Stimulated activated CD8-positive, alpha-beta memory T cell treated with anti-CD3 and anti-CD28 coated beads, Interleukin-7, amount 100 ng/mL, for 4 hours (primary cell): ENCODE results near the gene ATP2A3.
"Not testable (repeated sequence)": the region's sequence is repeated elsewhere in the genome, so short reads cannot be mapped to it uniquely, and the experiment has no call there.

Source experiments
- DNase-seq, 2 donors: peaks; one replicate each; pipeline ENCODE4 v3.0.0-alpha.2; 2020; ENCODE audit warnings: low read depth in 2 of 2

ATP2A3 gene

DNA sequence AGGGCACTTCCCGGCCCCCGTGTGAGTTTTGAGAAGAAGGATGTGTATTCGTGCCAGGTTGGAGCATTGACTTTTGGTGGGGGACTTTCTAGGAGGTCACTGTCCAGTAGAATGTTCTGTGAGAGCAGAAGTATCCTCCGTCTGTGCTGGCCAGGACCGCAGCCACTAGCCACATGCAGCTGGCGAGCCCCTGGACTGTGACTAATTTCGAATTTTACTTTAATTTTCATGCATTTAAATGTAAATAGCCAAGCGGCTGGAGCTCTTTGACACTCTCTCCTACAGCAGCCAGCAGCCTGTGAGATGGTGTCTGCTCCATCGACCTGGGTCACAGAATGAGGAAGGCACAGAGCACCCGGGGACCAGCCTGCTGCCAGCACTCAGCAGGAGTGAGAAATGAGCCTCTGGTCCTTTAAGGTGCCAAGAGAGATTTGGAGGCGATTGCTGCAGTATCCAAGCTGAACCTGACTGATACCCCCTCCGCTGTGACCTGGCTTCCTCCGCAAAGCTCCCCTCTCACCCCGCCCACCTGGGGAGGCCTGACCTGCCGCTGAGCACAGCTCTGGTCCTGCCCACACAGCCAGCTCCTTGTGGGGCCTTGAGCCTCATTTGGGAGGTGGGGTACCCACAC, 7.8 kb downstream of the ATP2A3 start:
- no peak for DNase-seq

DNA sequence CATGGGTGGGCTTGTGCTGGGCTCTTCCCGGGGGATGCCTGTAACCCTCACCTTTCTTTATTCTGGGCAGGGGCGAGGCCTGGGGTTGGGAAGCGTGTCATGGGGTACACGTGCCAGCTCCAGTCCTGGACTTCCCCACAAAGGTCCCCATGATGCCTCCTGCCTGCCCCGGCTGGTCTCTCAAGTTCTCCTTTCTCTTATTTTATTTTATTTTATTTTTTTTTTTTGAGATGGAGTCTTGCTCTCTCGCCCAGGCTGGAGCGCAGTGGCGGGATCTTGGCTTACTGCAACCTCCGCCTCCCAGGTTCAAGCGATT, 8.6 kb downstream of the ATP2A3 start:
- DNase-seq: no peak

DNA sequence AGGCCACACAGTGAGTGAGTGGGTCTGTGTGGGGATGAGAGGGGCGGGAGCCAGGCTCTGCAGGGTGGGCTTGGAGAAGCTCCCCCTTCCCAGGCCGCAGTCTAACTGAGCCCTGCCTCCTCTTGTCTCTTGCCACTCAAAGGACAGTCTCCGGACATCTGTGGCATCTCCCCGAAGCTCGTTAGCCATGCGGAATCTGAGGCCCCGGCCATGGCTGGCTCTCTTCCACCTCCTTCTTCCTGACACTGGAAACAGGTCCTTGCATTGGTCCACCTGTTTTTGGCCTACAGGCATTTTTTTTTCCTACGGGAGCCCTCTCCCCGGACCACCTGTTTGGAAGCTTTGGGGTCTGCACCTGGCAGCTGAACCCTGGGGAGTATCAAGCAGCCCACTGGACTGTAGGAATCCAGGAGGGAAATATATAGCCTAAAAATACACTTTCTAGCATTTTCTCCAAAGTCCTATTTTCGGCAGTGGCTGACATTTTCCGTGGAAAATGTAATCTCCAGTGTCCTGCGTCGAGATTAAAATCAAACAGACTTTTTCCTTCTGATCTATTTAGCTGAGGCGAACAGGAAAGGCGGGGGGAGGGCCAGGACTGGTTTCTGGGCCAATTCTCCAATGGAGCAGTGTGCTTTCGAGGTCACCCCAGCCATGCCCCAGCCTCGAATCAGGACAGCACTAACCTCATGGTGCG, 9.1 kb downstream of the ATP2A3 start:
- DNase-seq: no peak

DNA sequence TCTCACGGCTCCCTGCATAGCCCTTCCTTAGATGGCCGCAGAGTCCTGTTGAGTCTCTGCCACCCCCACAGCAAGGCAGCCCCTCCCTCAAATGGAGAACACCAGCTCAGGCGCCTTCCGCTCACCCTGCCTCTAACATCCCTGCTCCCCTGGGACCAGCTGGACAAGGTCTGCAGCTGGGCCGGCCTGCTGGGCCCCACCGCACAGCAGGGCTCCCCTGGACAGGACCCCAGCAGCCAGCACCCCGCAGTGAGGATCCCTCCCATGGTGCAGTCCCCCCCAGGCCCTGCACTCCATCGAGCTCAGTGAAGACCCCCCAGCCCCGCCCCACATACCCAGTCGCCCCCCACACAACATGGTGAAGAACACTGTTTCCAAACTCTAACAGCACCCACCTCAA, 10.2 kb downstream of the ATP2A3 start:
- DNase-seq: no peak

DNA sequence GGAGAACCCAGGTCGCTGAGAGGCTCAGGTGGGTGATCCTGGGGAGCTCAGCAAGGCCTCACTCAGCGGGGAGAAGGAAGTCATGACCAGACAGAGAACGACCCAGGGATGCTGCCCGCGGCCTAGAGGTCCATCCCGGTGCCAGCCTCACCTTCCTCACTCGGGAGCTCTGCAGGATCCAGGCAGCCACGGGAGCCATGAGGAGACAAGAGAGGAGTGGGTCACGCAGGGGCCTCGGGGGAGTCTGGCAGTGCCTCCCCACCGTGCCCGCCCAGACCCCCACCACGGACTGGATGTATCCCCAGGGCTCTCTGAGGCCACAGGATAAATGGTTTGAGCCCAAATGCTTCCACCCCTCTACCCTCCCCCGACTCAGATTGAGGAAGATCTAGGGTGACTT, 10.7 kb downstream of the ATP2A3 start:
- no peak for DNase-seq

DNA sequence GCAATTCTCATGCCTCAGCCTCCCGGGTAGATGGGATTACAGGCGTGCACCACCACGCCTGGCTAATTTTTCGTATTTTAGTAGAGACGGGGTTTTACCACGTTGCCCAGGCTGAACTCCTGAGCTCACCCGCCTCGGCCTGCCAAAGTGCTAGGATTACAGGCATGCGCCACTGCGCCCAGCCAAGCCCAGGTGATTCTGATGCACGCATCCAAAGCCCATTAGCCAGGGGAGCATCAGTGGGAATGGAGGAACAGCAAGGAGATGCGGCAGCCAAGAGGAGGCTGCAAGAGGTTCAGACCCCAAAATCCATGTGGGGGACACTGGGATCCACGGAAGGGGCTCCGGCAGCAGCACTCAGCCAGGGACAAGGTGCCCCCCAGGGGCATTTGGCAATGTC, 12.1 kb downstream of the ATP2A3 start:
- no peak for DNase-seq

DNA sequence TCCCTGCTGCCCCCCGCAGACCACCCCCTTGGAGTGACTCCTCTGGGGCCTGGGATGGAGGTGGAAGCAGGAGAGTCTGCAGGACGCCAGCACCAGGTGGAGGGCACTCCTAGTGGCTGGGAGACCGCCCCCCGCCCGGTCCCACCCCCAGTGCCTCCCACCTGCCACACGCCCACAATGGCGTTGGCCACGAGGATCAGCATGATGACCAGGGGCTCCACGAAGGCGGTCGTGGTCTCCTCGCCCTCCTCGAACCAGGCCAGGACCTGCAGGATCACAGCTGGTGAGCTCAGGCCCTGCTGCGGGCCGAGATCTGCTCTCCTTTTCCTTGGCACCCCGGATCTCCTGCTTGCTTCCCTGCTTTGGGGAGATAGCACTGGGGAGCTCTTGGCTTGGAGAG, 12.8 kb downstream of the ATP2A3 start:
- DNase-seq: no peak

DNA sequence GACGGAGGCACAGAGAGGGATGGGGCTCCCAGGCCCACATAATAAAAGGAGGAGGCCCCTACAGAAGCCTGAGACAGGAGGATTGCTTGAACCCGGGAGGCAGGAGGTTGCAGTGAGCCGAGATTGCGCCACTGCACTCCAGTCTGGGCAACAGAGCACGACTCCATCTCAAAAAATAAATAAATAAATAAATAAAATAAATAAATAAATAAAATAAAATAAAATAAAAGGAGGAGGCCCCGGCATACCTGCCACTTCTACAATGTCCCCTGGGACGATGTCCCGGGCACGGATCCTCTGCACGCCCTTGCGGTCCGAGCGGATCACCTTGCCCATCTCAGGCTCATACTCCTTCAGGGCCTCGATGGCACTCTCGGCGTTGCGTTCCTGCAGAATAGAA, 13.2 kb downstream of the ATP2A3 start:
- no peak for DNase-seq

DNA sequence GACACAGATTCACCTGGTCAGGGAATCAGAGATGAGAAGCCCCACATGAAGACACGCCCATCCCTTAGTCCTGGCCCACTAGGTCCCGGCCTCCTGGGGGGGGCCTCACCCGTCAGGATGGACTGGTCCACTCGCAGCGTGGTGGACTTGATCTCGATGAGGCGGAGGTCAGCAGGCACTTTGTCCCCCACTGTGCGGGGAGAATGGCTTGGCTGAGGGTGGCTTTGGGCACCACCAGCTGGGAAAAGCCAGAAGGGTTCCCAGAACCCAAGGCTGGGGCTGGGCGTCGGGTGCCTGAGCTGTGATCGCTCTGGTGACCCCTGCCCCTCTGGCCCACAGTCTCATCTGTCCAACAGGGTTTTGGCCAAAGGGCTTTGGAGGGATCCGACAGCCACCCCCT, 13.7 kb downstream of the ATP2A3 start:
- DNase-seq: no peak

DNA sequence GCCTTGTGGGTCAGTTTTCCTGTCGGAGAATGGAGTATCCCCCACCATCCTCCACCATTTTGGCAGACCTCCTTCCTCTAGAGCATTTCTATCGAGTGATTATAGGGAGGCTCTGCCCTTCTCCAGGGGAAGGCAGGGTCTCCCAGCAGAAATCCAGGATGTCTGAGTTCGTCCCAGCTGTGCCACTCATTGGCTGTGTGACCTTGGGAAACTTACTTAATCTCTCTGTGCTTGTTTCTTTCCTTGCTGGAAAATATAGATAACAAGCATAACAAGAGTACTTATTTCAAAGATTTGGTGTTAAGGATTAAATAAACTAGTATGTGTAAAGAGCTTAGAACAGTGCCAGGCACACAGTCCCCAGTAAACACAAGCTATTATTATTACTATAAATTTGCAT, 14.8 kb downstream of the ATP2A3 start:
- no peak for DNase-seq

DNA sequence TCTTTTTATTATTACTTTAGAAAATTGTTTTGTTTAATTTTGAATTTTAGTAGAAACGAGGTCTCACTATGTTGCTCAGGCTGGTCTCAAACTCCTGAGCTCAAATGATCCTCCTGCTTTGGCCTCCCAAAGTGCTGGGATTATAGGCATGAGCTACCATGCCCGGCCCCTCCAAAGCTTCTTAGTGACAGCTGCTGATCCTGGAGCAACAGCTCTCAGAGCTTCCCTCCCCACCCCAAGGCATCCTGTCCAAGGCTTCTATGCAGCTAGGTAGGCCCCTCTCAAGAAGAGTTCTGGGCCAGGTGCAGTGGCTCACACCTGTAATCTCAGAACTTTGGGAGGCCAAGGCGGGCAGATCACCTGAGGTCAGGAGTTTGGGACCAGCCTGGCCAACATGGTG, 15.7 kb downstream of the ATP2A3 start:
- not testable (repeated sequence) for DNase-seq

DNA sequence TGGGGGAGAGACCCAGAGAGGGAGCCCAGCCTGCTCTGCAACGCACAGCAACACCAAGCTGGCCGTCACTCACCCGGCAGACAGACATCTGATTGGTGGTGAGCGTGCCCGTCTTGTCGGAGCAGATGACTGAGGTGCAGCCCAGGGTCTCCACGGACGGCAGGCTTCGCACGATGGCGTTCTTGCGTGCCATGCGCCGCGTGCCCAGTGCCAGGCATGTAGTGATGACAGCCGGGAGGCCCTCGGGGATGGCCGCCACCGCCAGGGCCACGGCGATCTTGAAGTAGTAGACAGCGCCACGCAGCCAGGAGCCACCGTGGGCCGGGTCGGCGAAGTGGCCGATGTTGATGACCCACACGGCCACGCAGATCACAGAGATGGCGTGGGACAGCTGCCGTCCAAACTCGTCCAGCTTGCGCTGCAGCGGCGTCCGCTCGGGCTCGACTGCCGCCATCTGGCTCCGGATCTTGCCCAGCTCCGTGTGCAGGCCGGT, 16.9 kb downstream of the ATP2A3 start:
- DNase-seq: no peak

DNA sequence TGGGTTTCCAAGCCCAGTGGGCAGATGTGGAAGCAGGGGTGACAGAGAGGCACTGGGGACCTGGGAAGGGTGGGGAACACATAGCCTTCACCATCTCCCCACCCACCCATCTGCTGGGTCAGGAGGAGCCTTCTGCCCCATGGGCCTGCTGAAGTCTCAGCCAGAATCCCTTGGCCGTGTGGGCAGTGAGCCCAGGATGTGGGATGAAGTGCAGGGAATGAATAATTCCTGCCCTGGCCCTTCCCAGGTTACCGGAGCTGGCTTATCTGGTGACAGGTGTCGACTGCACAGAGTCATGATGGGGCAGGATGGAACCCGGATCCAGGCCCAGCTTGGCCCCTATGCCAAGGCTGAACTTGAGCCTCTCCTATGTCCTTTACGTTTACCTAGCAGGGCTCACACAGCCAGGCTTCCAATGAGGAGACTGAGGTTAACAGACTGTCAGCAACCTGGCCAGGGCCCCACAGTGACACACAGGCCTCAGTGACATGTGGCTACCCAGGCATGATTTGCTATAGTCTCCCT, 17.5 kb downstream of the ATP2A3 start:
- DNase-seq: no peak

DNA sequence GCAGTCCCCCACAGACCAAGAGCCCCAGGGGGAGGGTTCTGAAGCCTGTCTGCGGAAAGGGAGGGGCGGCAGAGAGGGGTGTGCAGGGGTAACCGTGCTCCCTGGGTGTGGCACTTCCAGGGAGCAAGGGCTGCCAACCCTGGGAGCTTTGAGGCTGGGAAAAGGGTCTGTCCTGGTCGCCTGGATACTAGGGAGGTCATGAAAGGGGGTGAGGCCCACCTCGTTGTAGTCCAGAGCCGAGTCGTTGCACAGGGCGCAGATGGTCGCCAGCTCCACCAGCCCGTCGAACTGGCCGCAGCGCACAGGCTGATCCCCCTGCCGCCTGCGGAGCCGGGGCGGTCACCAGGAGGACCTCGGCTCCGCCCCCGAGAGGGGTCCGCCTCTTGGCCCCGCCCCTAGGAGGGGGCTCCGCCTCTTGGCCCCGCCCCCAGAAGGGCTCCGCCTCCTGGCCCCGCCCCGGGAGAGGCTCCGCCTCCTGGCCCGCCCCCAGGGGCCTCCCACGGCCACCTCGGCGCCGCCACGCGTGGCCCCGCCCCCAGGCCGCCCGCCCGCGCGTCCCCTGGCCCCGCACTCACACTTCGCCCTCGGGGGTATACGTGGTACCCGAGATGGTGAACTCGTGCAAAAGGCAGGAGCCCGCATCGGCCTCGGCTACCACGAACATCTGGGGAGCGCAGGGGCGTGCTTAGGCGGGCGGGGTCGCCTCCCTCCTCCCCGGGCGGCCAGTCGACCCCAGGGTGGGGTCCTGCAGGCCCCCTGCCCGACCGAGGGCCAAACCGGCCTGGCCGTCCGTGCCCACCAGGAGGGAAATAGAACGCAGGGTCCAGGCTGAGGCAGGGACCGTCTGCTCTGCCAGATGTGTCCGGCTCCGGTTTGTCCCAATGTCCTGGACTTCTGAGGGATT, 19.5 kb downstream of the ATP2A3 start:
- DNase-seq: no peak

DNA sequence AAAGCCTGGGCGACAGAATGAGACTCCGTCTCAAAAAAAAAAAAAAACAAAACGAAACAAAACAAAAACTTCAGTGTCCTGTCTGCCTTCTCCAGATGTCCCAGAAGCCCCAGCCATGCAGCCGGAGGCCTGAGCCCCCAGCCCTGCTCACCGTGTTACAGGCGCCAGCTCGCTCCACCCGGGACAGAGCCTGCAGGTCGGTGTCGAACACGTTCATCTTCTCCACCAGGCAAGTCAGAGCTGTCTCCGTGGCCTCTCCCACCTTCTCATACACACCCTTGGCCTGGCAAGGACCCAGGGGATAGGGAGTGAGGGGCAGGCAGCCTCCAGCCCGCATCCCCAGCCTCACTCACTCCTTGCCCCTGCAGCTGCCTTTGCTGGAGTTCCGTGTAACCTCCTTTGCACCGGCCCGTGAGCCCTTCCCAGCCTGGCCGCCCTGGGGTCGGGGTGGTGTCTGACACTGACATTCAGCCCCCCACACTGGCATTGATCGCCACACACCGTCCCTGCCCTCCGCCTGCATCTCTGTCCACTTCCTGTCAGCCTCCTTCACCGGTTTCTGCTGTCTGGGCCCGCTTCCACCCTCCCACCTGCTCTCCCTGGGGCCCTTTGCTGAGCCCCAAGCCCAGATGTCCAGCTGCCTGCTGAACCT, 20.9 kb downstream of the ATP2A3 start:
- DNase-seq: no peak

DNA sequence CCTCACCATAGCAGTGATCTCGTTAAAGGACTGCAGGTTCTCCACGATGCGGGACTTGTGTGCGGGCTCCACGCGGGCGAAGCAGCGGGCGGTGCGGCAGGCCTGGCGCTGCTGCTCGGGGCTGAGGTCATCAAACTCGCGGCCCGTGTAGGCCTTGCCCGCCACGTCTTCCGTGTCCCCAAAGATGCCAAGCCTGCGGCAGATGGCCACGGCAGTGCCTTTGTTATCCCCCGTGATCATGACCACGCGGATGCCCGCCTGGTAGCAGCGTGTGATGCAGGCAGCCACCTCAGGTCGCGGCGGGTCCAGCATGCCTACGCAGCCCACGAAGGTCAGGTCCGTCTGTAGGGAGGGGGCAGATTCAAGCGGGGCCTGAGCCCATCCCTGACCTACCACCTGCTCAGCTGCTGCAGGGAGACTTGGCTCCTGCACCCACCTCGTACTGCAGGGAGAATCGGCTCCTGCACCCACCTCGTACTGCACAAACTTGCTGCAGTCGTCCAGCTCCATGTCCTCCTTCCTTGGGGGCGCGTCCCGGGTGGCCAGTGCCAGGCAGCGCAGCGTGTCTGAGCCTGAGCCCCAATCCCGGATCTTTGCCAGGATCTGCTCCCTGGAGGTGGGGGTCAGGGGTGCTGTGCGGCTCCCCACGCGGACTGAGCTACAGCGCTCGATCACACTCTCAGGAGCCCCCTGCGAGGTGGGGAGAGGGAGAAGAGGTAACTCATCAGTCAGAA, 23.1 kb downstream of the ATP2A3 start:
- no peak for DNase-seq

DNA sequence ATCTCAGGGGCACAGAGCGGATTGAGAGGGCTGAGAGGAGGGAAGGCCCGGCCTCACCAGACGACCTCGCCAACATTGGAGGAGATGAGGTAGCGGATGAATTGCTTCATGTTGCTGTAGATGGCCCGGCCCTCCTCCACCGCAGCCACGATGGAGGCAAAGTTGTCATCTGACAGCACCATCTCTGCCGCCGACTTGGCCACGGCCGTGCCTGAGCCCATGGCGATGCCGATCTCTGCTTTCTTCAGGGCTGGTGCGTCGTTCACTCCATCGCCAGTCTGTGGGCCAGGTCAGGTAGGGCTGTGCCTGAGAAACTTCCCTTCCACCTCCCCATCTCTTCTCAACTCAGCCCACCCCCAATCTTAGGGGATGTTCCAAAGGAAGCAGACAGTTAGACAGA, 26.9 kb downstream of the ATP2A3 start:
- no peak for DNase-seq

DNA sequence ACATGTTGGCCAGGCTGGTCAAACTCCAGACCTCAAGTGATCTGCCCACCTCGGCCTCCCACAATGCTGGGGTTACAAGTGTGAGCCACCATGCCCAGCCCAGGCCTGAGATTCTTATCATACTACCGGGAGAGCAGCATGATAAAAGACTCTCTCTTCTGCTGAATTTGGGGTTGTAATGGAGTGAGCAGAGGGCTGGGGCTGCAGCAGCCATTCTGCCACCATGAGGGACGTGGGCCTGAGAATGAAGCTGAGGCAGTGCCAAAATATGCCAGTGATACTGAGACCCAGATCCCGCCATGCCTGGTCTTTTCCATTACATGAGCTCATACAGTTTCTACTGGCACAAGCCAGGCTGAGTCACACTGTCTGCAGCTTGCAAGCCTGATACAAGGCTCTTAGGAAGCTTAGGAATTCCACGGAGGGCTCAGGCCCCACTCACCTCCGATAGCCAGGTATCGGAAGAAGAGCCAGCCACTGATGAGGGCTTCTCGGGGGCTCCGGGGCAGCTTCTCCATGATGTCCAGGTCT, 28.3 kb downstream of the ATP2A3 start:
- DNase-seq: no peak

DNA sequence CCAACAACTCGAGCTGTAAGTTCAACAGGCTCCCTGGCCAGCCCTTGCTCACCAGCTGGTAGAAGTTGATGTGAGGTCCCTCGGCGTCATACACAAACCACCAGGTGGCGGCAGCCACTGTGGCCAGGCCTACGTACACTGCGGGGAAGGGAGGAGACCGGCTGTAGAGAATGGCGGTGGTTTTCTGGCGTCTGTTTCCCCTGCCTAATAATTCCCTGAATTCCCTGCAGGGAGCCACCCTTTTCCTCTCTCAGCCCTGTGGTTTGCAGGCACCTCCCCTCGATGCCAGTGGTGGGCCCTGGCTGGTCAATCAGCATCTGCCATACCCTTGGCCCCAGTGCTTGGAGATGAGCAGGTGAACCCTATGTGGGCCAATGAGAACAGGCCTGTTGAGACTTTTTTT, 29.1 kb downstream of the ATP2A3 start:
- DNase-seq: no peak

DNA sequence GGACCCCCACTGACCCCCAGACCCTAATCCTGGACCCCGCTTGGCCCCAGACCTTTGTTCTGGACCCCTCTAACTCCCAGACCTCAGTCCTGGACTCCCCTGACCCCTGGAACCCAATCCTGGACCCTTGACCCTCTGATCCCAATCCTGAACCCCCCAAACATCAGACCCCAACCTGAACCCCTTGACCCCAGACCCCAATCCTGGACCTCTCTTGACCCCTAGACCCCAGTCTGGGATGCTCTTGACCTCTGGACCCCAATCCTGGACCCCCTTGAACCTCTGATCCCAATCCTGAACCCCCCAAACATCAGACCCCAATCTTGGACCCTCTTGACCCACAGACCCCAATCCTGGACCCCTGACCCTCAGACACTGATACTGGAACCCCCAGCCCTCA, 34.5 kb downstream of the ATP2A3 start:
- no peak for DNase-seq

DNA sequence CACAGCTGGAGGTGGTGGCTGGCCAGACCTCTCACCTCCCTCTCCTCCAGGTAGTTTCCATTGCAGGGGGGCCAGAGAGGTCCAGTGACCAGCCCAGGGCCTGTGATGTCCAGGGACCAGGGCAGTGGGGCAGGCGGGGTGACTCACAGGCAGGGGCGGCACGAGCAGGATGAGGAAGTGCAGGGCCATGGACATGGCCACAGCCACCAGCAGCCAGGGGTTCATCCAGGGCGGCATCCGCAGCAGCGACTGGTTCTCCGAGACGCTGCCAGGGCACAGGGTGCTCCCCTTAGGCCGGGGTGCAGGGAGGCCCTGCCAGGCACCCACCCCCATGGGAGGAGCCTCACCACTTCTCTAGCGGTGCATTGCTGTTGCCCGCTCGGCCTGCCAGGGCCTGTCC, 35.1 kb downstream of the ATP2A3 start:
- no peak for DNase-seq
